HEK293T (cell line): Measurements from ENCODE around the gene CREB5.

Source experiments
- BHLHE40 ChIP-seq: fragments of 450-650 bp; IDR thresholded peaks from 2 replicates; pipeline ENCODE4 v1.6.1; 2016; ENCODE audit warnings: mild to moderate bottlenecking, moderate library complexity, borderline replicate concordance
- CTBP1 ChIP-seq: fragments of 450-650 bp; IDR thresholded peaks from 2 replicates; pipeline ENCODE4 v1.6.1; 2016; ENCODE audit warnings: borderline replicate concordance
- ELF4 ChIP-seq: fragments of 450-650 bp; IDR thresholded peaks from 2 replicates; pipeline ENCODE4 v1.6.1; 2017; ENCODE audit warnings: antibody characterized with exemption
- FOXA1 ChIP-seq: fragments of 450-650 bp; IDR thresholded peaks from 2 replicates; pipeline ENCODE4 v1.6.1; 2016; ENCODE audit warnings: mild to moderate bottlenecking
- FOXK2 ChIP-seq: fragments of 450-650 bp; IDR thresholded peaks from 2 replicates; pipeline ENCODE4 v1.6.1; 2016; ENCODE audit warnings: mild to moderate bottlenecking
- FOXM1 ChIP-seq: fragments of 450-650 bp; IDR thresholded peaks from 2 replicates; pipeline ENCODE4 v1.6.1; 2017; ENCODE audit warnings: mild to moderate bottlenecking, borderline replicate concordance
- L3MBTL2 ChIP-seq: fragments of 450-650 bp; conservative IDR thresholded peaks from 2 replicates; pipeline ENCODE4 v1.6.1; 2016; ENCODE audit warnings: mild to moderate bottlenecking
- LEF1 ChIP-seq: fragments of 450-650 bp; IDR thresholded peaks from 2 replicates; pipeline ENCODE4 v1.6.1; 2017; ENCODE audit warnings: mild to moderate bottlenecking, borderline replicate concordance
- PKNOX1 ChIP-seq: fragments of 450-650 bp; IDR thresholded peaks from 2 replicates; pipeline ENCODE4 v1.6.1; 2016
- SP1 ChIP-seq: fragments of 450-650 bp; IDR thresholded peaks from 2 replicates; pipeline ENCODE4 v1.6.1; 2017
- SUZ12 ChIP-seq: fragments of 450-650 bp; IDR thresholded peaks from 2 replicates; pipeline ENCODE4 v1.6.1; 2016; ENCODE audit warnings: mild to moderate bottlenecking
- TARDBP ChIP-seq: fragments of 450-650 bp; IDR thresholded peaks from 2 replicates; pipeline ENCODE4 v1.6.1; 2016

- TF ChIP-seq L3MBTL2 (no peak), FOXA1 (no peak), LEF1 (no peak), SUZ12 (no peak), TARDBP (no peak), FOXK2 (no peak), SP1 (no peak), ELF4 (no peak), PKNOX1 (no peak), FOXM1 (no peak), CTBP1 (no peak), BHLHE40 (no peak)
Measured at GRCh38 chr7:28802450-28802849, 390.1 kb downstream of the CREB5 start.
